ENCODE results near the gene ITM2B. TPM values are rescaled to one million over a fixed set of nuclear protein-coding genes. Genes with fewer than 3 reads are reported as not detected.

The ITM2B gene
- total and polyA plus RNA-seq, 11 donors = 255 to 772 (median 489) TPM

GRCh38 chr13:48294653-48295052 lies 61.6 kb downstream of the ITM2B start:
- Histone ChIP-seq H3K4me1 (peaks cover 0 to 7% (median 0%) of the 10 kb centered on the region in 12 donors), H3K4me3 (no peak overlapping the region), H3K36me3 (no peaks in the 10 kb centered on the region), H3K9me3 (no peaks in the 10 kb centered on the region), H3K27me3 (no peaks in the 10 kb centered on the region), H3K27ac (no peak overlapping the region)
- DNase-seq (no peak), ATAC-seq (no peak)
- intact Hi-C loops (cut with DNase I) = no loop called here
- TF ChIP-seq CTCF (IDR thresholded peaks at IDR 0.05) = no peak
- TF ChIP-seq POLR2A (IDR thresholded peaks at IDR 0.05) = no peak
- 94 to 100% (median 95%) methylated on average over 2 of the region's 2 CpGs for WGBS, 4 donors

GRCh38 chr13:48295271-48295670 lies 62.3 kb downstream of the ITM2B start:
- 93 to 100% (median 96%) methylated on average over 1 of the region's 1 CpG for WGBS, 4 donors
- no peak for DNase-seq
- Histone ChIP-seq H3K4me1 (peaks cover 0 to 7% (median 0%) of the 10 kb centered on the region in 12 donors), H3K9me3 (no peaks in the 10 kb centered on the region), H3K4me3 (no peak overlapping the region), H3K27me3 (no peaks in the 10 kb centered on the region), H3K36me3 (no peaks in the 10 kb centered on the region), H3K27ac (no peak overlapping the region)
- TF ChIP-seq POLR2A (IDR thresholded peaks at IDR 0.05) = no peak
- TF ChIP-seq CTCF (IDR thresholded peaks at IDR 0.05) = no peak
- ATAC-seq = no peak
- intact Hi-C loops (cut with DNase I) = no loop called here

- no peaks in the 10 kb centered on the region for H3K9me3 ChIP-seq
- WGBS, 4 donors = 68 to 83% (median 74%) methylated on average over 2 of the region's 2 CpGs
- H3K27ac ChIP-seq = no peak overlapping the region
- ATAC-seq (no peak), DNase-seq (no peak)
- intact Hi-C loops (cut with DNase I) = no loop called here
- H3K4me3 ChIP-seq = no peak overlapping the region
- H3K27me3 ChIP-seq = no peaks in the 10 kb centered on the region
- peaks cover 0 to 7% (median 0%) of the 10 kb centered on the region in 12 donors for H3K4me1 ChIP-seq
- no peaks in the 10 kb centered on the region for H3K36me3 ChIP-seq
- TF ChIP-seq CTCF (IDR thresholded peaks at IDR 0.05) = no peak
- TF ChIP-seq POLR2A (IDR thresholded peaks at IDR 0.05) = no peak
Observed at GRCh38 chr13:48296528-48296927, 63.5 kb downstream of the ITM2B start.

GRCh38 chr13:48297131-48297786 lies 64.3 kb downstream of the ITM2B start:
- 75 to 84% (median 80%) methylated on average over 4 of the region's 4 CpGs for WGBS, 4 donors
- intact Hi-C loops (cut with DNase I) = no loop called here
- TF ChIP-seq POLR2A (IDR thresholded peaks at IDR 0.05) = no peak
- TF ChIP-seq CTCF (IDR thresholded peaks at IDR 0.05) = no peak
- Histone ChIP-seq H3K36me3 (no peaks in the 10 kb centered on the region), H3K4me1 (peaks cover 0 to 3% (median 0%) of the 10 kb centered on the region in 12 donors), H3K9me3 (no peaks in the 10 kb centered on the region), H3K27me3 (no peaks in the 10 kb centered on the region), H3K4me3 (no peak overlapping the region), H3K27ac (no peak overlapping the region)
- ATAC-seq (no peak), DNase-seq (no peak)
